Stomach smooth muscle (tissue), 2 donors: ENCODE data around the gene RNMT.

Experiments
- H3K27ac ChIP-seq: one replicate; pipeline ENCODE4 v1.7.0; 2013; ENCODE audit warnings: mild to moderate bottlenecking, low read length, inconsistent platforms
- H3K27me3 ChIP-seq, 2 donors: one replicate each; pipeline ENCODE4 v1.7.0; 2013; ENCODE audit warnings: low read length in 2 of 2; ENCODE audit not compliant: insufficient read depth in 2 of 2, control insufficient read depth in 1 of 2
- H3K36me3 ChIP-seq, 2 donors: one replicate each; pipeline ENCODE4 v1.7.0; 2013; ENCODE audit warnings: low read length in 2 of 2; ENCODE audit not compliant: control insufficient read depth in 2 of 2, insufficient read depth in 2 of 2
- H3K4me1 ChIP-seq: one replicate; pipeline ENCODE4 v1.7.0; 2013; ENCODE audit warnings: low read length; ENCODE audit not compliant: control insufficient read depth, insufficient read depth
- H3K4me3 ChIP-seq, 2 donors: one replicate each; pipeline ENCODE4 v1.7.0; 2013; ENCODE audit warnings: low read length in 2 of 2
- H3K9ac ChIP-seq, 2 donors: one replicate each; pipeline ENCODE4 v1.7.0; 2013; ENCODE audit warnings: low read length in 2 of 2, mild to moderate bottlenecking in 1 of 2
- H3K9me3 ChIP-seq, 2 donors: one replicate each; pipeline ENCODE4 v1.7.0; 2013; ENCODE audit warnings: low read length in 2 of 2; ENCODE audit not compliant: control insufficient read depth in 2 of 2
- donor health status: healthy.
- donor health status: Pancreatic carcinoma.

The RNMT gene

DNA sequence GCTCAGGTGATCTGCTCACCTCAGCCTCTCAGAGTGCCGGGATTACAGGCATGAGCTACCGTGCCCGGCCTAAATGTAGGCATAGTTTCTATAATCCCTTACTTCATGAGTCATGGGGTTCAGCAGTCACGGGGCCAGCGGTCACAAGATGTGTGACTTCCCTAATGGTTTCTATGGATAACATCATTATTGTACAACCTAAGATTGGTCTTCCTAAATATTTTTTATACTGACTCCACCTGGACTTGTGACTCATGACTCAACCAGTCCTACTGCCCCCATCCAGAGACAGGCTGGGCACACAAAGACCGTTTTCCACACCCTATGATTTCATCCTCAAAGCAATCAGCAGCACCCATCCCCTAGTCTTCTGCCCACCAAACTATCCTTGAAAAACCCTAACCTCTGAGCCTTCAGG is 16.1 kb upstream of the RNMT start:
- Histone ChIP-seq H3K4me1 (no peaks in the 10 kb centered on the region), H3K4me3 (no peak overlapping the region), H3K9ac (no peak overlapping the region), H3K9me3 (no peaks in the 10 kb centered on the region), H3K36me3 (no peaks in the 10 kb centered on the region), H3K27me3 (no peaks in the 10 kb centered on the region), H3K27ac (no peak overlapping the region)

- Histone ChIP-seq H3K9ac (no peak overlapping the region), H3K4me3 (no peak overlapping the region), H3K36me3 (no peaks in the 10 kb centered on the region)
These were observed 13.9 kb upstream of the RNMT start for GRCh38 chr18:13712400-13713131.

GRCh38 chr18:13713455-13714055 is 12.9 kb upstream of the RNMT start:
- H3K4me1 ChIP-seq = no peaks in the 10 kb centered on the region
- no peaks in the 10 kb centered on the region for H3K9me3 ChIP-seq
- H3K36me3 ChIP-seq = no peaks in the 10 kb centered on the region
- H3K27ac ChIP-seq = no peak overlapping the region
- no peak overlapping the region for H3K4me3 ChIP-seq
- H3K27me3 ChIP-seq = no peaks in the 10 kb centered on the region
- no peak overlapping the region for H3K9ac ChIP-seq

More at GRCh38 chr18:13712400-13713131, 13.9 kb upstream of the RNMT start:
- no peak overlapping the region for H3K27ac ChIP-seq
- no peaks in the 10 kb centered on the region for H3K27me3 ChIP-seq
- no peaks in the 10 kb centered on the region for H3K4me1 ChIP-seq
- no peaks in the 10 kb centered on the region for H3K9me3 ChIP-seq

DNA sequence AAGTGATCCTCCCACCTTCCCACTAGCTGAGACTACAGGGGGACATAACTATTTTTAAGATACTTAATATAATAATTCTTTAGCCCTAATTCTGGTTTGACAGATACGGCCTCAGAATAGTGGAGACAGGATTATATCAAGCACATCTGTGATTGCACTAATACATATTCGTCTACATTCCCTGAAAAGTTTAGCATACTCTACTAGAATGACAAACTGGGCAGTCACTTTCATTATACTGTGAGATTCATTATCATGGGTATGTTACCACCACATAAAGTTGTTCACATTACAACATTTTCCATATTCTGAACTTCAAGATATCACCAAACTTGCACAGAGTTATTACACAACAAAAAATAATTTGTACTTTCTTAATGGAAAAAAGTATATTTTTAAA is 11.1 kb upstream of the RNMT start:
- H3K4me3 ChIP-seq = no peak overlapping the region
- H3K9me3 ChIP-seq = no peaks in the 10 kb centered on the region
- no peaks in the 10 kb centered on the region for H3K27me3 ChIP-seq
- no peak overlapping the region for H3K27ac ChIP-seq
- H3K9ac ChIP-seq = no peak overlapping the region
- H3K36me3 ChIP-seq = no peaks in the 10 kb centered on the region
- no peaks in the 10 kb centered on the region for H3K4me1 ChIP-seq

DNA sequence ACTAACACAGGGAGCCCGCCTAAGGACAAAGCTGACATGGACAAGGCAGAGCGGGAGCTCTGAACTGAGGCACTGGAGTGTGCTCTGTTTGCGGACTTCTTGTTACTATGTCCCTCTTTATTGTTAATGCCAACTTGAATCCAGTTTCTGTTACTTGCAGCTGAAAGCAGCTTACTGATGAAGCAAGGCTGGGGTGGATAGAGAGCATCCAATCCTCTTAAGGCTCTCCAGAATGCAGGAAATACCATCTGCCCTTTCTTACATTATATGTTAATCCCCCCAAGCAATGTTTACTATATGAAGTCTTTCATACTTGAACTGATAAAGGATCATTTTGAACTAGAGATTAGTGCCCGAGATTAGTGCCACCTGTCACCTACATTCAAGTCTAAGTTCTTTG is 9.6 kb upstream of the RNMT start:
- H3K9ac ChIP-seq = no peak overlapping the region
- no peaks in the 10 kb centered on the region for H3K27me3 ChIP-seq
- no peaks in the 10 kb centered on the region for H3K4me1 ChIP-seq
- no peak overlapping the region for H3K4me3 ChIP-seq
- no peaks in the 10 kb centered on the region for H3K36me3 ChIP-seq
- H3K9me3 ChIP-seq = no peaks in the 10 kb centered on the region
- no peak overlapping the region for H3K27ac ChIP-seq

DNA sequence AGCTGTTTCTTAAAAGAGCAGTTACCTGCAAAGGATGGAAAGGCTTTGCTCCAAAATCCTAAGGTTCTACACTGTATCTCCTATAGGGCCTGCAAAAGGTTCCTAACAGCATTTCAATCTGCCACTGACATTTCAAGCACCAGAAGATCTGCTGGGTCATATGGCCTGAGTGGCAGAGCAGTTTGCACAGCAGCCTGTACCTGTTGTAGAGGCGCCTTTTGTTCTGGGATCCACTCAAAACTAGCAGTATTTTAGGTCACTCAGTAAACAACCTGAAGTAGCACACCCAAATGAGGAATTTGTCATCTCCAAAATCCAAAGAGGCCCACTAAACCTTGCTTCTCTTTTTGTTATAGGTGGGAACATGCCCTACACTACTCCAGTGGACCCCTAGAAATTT is 6.3 kb upstream of the RNMT start:
- H3K4me1 ChIP-seq = no peaks in the 10 kb centered on the region
- H3K27ac ChIP-seq = no peak overlapping the region
- H3K9me3 ChIP-seq = no peaks in the 10 kb centered on the region
- no peak overlapping the region for H3K9ac ChIP-seq
- H3K36me3 ChIP-seq = no peaks in the 10 kb centered on the region
- H3K27me3 ChIP-seq = no peaks in the 10 kb centered on the region
- H3K4me3 ChIP-seq = no peak overlapping the region

DNA sequence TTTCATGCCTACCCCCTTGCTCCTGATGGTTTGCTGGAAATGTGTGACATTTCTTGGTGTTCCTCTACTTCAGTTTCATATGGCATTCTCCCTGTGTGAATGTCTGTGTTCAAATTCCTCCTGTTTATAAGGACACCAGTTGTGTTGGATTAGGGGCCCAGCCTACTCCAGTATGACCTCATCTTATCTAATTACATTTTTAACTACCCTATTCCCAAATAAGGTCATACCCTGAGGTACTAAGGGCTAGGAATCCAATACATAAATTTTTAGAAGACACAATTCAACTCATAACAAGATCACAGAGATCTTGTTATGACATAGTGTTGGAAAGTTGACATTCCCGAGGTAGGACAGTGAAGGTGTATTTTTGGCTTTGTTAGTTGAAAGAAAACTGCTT is 5.6 kb upstream of the RNMT start:
- Histone ChIP-seq H3K27ac (no peak overlapping the region), H3K4me1 (peaks cover 6% of the 10 kb centered on the region), H3K4me3 (no peak overlapping the region), H3K27me3 (no peaks in the 10 kb centered on the region), H3K36me3 (no peaks in the 10 kb centered on the region), H3K9ac (no peak overlapping the region), H3K9me3 (no peaks in the 10 kb centered on the region)

DNA sequence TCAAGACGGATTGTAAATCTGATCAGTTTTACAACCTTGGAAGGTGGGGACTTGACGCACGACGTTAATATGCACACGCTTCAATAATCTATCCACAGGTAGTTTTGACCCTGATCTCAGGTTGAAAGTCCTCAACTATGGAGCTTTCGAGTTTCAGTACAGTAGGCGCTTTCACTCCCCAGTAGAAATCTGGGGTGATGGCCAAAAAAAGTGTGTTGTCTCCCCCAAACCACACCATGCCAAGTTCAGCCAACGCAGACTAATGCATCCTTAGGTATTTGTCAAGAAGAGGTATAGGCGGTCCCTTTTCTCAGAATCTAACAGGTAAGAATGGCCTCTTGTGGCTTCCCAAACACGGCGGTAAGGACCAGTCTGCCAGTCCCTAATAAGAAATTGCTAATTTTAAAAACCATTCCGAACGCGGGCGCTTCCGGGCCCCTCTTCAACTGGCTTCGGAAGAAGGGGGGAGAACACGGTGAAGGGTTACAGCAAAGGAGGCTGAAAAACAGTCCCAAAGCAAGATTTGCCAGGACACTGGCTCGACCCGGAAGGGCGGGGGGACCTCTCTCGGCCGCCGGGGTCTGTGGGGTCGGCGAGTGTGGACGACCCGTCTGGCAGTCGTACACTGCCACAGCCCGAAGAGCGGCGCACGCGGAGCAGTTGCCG is 774 bp upstream of the RNMT start:
- Histone ChIP-seq H3K27me3 (no peaks in the 10 kb centered on the region), H3K9ac (peak overlapping the region; percentile 69 to 91), H3K27ac (peak overlapping the region; percentile 90), H3K4me3 (peak overlapping the region; percentile 81 to 93), H3K36me3 (no peaks in the 10 kb centered on the region), H3K4me1 (peaks cover 12% of the 10 kb centered on the region), H3K9me3 (no peaks in the 10 kb centered on the region)

- Histone ChIP-seq H3K27me3 (no peaks in the 10 kb centered on the region), H3K27ac (peak overlapping the region; percentile 90), H3K4me1 (peaks cover 12% of the 10 kb centered on the region), H3K9ac (peak overlapping the region; percentile 84 to 91), H3K36me3 (no peaks in the 10 kb centered on the region), H3K9me3 (no peaks in the 10 kb centered on the region), H3K4me3 (peak overlapping the region; percentile 81 to 93)
These were observed 479 bp downstream of the RNMT start for GRCh38 chr18:13726972-13727331.

DNA sequence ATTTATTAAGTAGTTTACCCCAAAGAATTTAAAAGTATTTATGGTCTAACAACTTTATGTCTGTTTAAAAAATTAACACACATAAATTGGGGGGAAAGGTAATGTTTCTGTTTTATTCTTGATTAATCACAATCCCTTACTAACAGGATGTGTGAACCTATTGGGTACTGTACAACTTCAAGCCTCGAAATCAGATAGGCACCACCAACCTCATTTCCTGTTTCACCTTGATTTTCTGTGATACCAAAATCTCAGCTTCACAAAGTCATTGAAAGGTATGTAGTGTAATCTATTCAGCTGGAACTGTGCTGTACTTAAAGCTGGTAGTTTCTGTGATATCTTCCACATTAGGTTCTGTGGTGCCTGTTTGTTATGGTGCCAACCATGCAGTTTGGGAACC is 4.0 kb downstream of the RNMT start:
- H3K4me3 ChIP-seq = no peak overlapping the region
- H3K27ac ChIP-seq = no peak overlapping the region
- no peaks in the 10 kb centered on the region for H3K27me3 ChIP-seq
- no peak overlapping the region for H3K9ac ChIP-seq
- H3K4me1 ChIP-seq = peaks cover 9% of the 10 kb centered on the region
- H3K9me3 ChIP-seq = no peaks in the 10 kb centered on the region
- peaks cover 4 to 12% of the 10 kb centered on the region in 2 donors for H3K36me3 ChIP-seq

DNA sequence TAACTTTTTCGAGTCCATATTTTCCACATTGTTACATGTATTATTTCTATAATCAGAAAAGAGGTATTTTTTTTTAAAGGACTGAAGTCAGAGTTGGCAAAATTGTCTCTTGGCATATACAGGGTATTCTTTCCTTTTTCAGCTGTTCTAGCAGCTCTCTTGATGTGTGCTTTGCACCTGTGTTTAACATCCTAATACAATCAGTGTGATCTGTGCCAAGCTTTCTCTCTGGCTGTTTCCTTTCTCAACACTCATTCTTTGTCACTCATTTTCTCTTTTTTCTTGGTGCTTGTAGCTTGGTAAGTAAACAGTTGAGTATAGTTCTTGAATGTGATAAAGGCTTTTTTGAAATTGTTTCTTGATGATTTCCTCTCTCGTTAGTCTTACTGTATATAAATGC is 9.2 kb downstream of the RNMT start:
- H3K4me3 ChIP-seq = no peak overlapping the region
- no peaks in the 10 kb centered on the region for H3K27me3 ChIP-seq
- H3K4me1 ChIP-seq = no peaks in the 10 kb centered on the region
- H3K9ac ChIP-seq = no peak overlapping the region
- no peak overlapping the region for H3K27ac ChIP-seq
- no peaks in the 10 kb centered on the region for H3K9me3 ChIP-seq
- peaks cover 29 to 33% of the 10 kb centered on the region in 2 donors for H3K36me3 ChIP-seq
